Cerebellar nuclear complex (tissue), 1 donor: ENCODE data around the gene EIF1.
"Not testable (repeated sequence)": the region's sequence is repeated elsewhere in the genome, so short reads cannot be mapped to it uniquely, and the experiment has no call there.

Source experiments
- DNase-seq, 2 experiments: peaks; one replicate each; lab custom pipeline; 2025; lab: John Stamatoyannopoulos, UW

EIF1 gene

GRCh38 chr17:41678907-41679739, 9.6 kb upstream of the EIF1 start:
- DNase-seq, result no peak

GRCh38 chr17:41679740-41680425, 8.8 kb upstream of the EIF1 start:
- no peak for DNase-seq

GRCh38 chr17:41680426-41681040, 8.2 kb upstream of the EIF1 start:
- DNase-seq, result peak; percentile 42 to 49

GRCh38 chr17:41681776-41682175, 6.9 kb upstream of the EIF1 start:
- DNase-seq, result no peak

GRCh38 chr17:41682631-41683030, 6.1 kb upstream of the EIF1 start:
- no peak for DNase-seq

GRCh38 chr17:41683441-41684007, 5.2 kb upstream of the EIF1 start:
- no peak for DNase-seq

- no peak for DNase-seq
Measured at GRCh38 chr17:41684035-41684434, 4.7 kb upstream of the EIF1 start.

GRCh38 chr17:41685753-41686152, 2.9 kb upstream of the EIF1 start:
- not testable (repeated sequence) for DNase-seq

- no peak for DNase-seq
Measured at GRCh38 chr17:41686281-41686680, 2.4 kb upstream of the EIF1 start.

- DNase-seq, result peak in 1 of 2 experiments; percentile 53
Measured at GRCh38 chr17:41687828-41688640, 651 bp upstream of the EIF1 start.

- DNase-seq, result no peak
Measured at GRCh38 chr17:41689497-41690299, 1.0 kb downstream of the EIF1 start.

- no peak for DNase-seq
Measured at GRCh38 chr17:41690497-41690896, 1.8 kb downstream of the EIF1 start.

GRCh38 chr17:41691031-41691777, 2.5 kb downstream of the EIF1 start:
- no peak for DNase-seq

- DNase-seq, result no peak
Measured at GRCh38 chr17:41692722-41693521, 4.2 kb downstream of the EIF1 start.

GRCh38 chr17:41695134-41695661, 6.5 kb downstream of the EIF1 start:
- no peak for DNase-seq

GRCh38 chr17:41695954-41696757, 7.5 kb downstream of the EIF1 start:
- DNase-seq, result peak; percentile 3 to 22

- DNase-seq, result no peak
Measured at GRCh38 chr17:41697122-41697962, 8.7 kb downstream of the EIF1 start.
